Measurements from ENCODE around the gene CUL4A.

Gene CUL4A

GRCh38 chr13:113178070-113178895 is 31.1 kb upstream of the CUL4A start:
- no peak overlapping the region for H3K4me3 ChIP-seq (ENCODE audit: low read length)
- DNase-seq (ENCODE audit: low read depth, low spot score), result no peak

- no peak overlapping the region for H3K4me3 ChIP-seq (ENCODE audit: low read length)
- no peak for DNase-seq (ENCODE audit: low read depth, low spot score)
Observed at GRCh38 chr13:113178896-113179167, 30.6 kb upstream of the CUL4A start.

DNA sequence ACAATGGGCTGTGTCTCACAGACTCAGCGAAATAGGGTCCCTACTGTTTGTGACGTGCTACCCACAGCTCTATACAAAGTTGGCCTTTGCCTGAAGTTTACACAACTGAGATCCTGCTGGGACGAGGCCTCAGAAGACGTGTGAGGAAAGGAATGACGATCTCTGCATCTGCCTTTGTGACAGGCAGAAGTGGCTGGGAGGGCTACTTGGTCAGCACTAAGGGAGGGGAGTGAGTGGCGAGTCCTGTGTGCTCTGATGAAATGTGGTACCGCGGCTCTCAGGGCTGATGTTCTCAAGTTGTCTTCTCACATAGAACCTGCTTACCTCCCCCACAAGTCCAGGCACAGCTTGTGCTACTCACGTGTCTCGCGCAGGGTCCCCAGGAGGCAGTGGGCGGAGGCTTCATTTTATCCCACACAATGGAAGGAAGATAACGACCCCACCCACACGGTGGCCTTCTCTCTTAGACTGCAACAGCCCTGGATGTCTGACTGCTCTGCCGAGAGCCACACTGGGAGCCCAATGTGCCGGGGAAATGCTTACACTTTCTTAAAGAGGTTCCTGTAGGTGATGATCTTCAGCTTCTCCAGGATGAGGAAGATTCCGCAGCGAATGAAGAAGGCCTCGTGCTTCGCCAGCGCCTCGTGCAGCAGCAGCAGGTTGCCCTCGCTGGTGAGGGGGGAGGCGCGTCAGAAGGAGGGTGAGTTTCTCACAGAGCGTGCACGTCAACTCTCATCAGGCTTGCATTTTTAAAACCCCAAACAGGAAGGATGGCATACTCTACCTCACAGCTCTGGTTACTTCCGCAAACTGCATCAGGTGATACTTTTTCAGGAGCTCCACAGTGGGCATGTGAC is 29.8 kb upstream of the CUL4A start:
- no peak for DNase-seq (ENCODE audit: low read depth, low spot score)
- H3K4me3 ChIP-seq (ENCODE audit: low read length), result no peak overlapping the region

DNA sequence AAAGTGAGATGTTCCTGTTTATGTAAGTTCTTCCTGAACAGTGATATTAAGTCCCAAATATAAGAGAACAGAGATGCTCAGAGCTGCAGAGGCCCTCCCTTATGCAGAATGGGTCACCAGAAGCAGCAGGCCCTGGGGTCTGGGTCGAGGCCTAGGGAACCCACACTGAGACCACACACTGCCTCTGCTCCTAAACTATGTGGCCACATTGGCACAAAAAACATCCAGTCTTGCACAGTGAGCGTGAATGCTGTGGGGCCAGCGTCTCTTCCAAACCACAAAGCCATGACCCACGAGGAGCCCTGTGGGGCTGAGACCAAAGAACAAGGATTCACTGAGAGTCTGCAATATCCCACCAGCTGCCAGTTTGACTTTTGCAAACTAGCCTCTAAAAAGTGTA is 27.4 kb upstream of the CUL4A start:
- no peak for DNase-seq (ENCODE audit: low read depth, low spot score)

GRCh38 chr13:113183450-113184129 is 25.8 kb upstream of the CUL4A start:
- no peak for DNase-seq (ENCODE audit: low read depth, low spot score)
- no peak overlapping the region for H3K4me3 ChIP-seq (ENCODE audit: low read length)

More for the DNA sequence above, 27.4 kb upstream of the CUL4A start:
- no peak overlapping the region for H3K4me3 ChIP-seq (ENCODE audit: low read length)

- H3K4me3 ChIP-seq (ENCODE audit: low read length), result no peak overlapping the region
- no peak for DNase-seq (ENCODE audit: low read depth, low spot score)
Observed at GRCh38 chr13:113184568-113185440, 24.6 kb upstream of the CUL4A start.

DNA sequence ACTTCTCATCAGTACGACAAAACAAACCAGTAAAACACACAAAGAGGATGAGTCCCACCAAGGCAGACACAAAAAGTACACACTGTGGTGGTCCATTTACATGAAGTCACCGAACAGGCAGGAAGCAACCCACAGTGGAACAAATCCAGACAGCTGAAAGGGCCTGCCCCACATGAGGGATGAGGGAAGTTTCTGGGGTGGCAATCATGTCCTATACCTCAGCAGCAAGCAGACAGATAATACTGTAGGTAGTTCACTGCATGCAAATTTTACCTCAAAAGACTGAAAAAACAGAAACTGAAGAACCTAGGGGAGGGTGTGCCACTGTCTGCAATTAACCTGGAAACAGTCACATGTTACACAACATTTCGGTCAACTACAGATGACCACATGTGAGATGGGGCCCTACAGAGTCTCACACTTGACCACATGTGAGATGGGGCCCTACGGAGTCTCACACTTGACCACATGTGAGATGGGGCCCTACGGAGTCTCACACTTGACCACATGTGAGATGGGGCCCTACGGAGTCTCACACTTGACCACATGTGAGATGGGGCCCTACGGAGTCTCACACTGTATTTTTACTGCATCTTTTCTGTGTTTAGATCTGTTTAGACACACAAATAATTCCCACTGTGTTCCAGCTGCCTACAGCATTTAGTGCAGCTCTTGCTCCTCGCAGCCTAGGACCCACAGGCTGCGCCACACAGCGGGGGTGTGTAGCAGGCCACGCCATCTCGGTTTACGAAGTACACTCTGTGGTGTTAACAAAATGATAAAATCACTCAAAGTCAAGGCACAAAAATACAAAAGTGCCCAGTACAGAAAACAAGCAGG is 23.1 kb upstream of the CUL4A start:
- H3K4me3 ChIP-seq (ENCODE audit: low read length), result no peak overlapping the region
- no peak for DNase-seq (ENCODE audit: low read depth, low spot score)

GRCh38 chr13:113187263-113187669 is 22.1 kb upstream of the CUL4A start:
- DNase-seq (ENCODE audit: low read depth, low spot score), result no peak
- no peak overlapping the region for H3K4me3 ChIP-seq (ENCODE audit: low read length)

- DNase-seq (ENCODE audit: low read depth, low spot score), result no peak
- no peak overlapping the region for H3K4me3 ChIP-seq (ENCODE audit: low read length)
Observed at GRCh38 chr13:113187883-113188665, 21.3 kb upstream of the CUL4A start.

DNA sequence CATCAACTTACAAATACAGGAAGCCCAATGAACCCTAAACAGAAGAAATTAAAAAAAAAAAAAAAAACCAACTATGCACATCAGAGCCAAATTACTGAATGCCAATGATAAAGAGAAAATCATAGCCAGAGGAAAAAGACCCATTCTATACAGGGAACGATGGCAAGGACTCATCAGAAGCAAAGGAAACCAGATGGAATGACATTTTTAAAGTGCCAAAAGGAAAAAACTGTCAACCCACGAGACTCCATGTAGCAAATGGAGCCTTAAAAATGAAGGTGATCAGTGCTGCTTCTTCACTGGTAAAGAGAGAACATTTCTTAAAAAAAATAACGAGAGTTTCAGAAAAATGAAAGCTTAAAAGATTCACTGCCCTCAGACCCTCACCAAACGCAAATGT is 19.2 kb upstream of the CUL4A start:
- DNase-seq (ENCODE audit: low read depth, low spot score), result no peak

DNA sequence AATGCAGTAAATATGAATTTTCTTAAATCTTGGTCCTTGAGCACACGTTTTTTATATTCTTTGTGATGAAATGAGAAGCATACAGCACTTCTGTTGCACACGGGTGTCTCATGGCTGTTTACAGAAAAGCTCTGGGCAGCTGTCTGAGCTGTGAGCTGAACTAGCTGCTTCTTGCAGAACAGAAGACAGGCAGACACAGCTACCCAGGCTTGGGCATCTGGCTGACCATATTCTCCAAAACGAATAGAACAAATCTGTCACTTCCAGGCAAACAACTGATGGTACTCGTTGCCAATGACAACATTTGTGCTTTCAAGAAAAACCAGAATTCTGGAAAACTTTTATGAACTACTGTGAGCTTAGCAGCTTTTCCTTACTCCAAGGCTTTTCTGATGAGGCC is 17.1 kb upstream of the CUL4A start:
- no peak overlapping the region for H3K4me3 ChIP-seq (ENCODE audit: low read length)
- no peak for DNase-seq (ENCODE audit: low read depth, low spot score)

More for the DNA sequence above, 19.2 kb upstream of the CUL4A start:
- no peak overlapping the region for H3K4me3 ChIP-seq (ENCODE audit: low read length)

DNA sequence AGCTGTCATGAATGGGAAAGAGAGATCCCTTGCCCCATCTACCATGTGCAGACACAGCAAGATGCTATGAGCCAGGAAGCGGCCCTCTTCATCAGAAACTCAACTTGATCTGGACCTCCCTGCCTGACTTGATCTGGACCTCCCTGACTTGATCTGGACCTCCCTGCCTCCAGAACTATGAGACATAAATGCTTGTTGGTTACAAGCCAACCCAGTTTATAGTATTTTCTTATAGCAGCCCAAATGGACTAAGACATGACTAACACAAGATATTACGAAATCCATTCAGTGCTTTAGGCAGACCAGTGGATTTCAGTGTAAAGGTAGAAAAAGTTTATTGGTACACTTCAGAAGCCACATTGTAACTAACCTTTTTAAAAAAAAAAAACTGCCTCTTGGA is 16.5 kb upstream of the CUL4A start:
- no peak for DNase-seq (ENCODE audit: low read depth, low spot score)

DNA sequence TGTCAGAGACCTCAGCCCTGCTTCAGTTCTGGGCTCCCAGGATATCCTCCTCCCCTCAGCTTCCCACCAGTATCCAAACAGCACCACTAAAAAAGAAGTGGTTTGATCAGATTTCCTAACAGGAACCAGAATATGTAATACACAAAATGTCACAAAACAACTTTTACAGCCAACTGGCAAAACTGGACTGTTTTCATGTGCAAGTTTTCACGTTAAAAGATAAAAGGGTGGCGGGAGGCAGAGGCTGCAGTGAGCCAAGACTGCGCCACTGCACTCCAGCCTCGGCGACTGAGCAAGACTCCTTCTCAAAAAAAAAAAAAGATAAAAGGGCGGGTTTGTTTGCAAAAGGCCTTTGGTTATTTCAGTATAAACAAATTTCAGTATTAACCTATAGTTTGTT is 14.1 kb upstream of the CUL4A start:
- DNase-seq (ENCODE audit: low read depth, low spot score), result no peak
- no peak overlapping the region for H3K4me3 ChIP-seq (ENCODE audit: low read length)

More for the DNA sequence above, 16.5 kb upstream of the CUL4A start:
- no peak overlapping the region for H3K4me3 ChIP-seq (ENCODE audit: low read length)

- no peak overlapping the region for H3K4me3 ChIP-seq (ENCODE audit: low read length)
- no peak for DNase-seq (ENCODE audit: low read depth, low spot score)
Observed at GRCh38 chr13:113196970-113197737, 12.3 kb upstream of the CUL4A start.

DNA sequence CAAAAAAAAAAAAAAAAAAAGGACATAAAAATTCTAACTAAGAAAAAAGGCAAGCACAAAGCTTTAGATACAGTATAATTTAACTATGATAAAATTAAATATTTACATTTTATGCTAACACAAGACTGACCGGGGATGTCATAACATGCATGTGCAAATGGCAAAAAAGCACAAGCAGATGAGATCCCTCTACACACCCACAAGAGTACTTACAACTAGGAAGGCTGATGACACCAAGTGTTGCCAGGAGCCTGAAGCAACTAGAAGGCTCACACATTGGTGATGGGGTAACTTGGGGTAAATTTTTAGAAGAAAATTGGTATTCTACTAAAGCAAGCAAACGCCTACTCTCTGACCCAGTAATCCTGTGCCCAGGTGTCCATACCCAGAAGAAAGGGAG is 7.6 kb upstream of the CUL4A start:
- DNase-seq (ENCODE audit: low read depth, low spot score), result no peak
- no peak overlapping the region for H3K4me3 ChIP-seq (ENCODE audit: low read length)

- DNase-seq (ENCODE audit: low read depth, low spot score), result no peak
- no peak overlapping the region for H3K4me3 ChIP-seq (ENCODE audit: low read length)
Observed at GRCh38 chr13:113202912-113203311, 6.5 kb upstream of the CUL4A start.

Data from Jurkat, Clone E6-1 (cell line).